Amygdala (tissue), 56 donors: ENCODE data around the gene MBD2.
"Not testable (repeated sequence)": the region's sequence is repeated elsewhere in the genome, so short reads cannot be mapped to it uniquely, and the experiment has no call there.

Source experiments
- DNase-seq, 56 donors: peaks; one replicate each; lab custom pipeline; 2025; lab: John Stamatoyannopoulos, UW

Gene MBD2, protein sequence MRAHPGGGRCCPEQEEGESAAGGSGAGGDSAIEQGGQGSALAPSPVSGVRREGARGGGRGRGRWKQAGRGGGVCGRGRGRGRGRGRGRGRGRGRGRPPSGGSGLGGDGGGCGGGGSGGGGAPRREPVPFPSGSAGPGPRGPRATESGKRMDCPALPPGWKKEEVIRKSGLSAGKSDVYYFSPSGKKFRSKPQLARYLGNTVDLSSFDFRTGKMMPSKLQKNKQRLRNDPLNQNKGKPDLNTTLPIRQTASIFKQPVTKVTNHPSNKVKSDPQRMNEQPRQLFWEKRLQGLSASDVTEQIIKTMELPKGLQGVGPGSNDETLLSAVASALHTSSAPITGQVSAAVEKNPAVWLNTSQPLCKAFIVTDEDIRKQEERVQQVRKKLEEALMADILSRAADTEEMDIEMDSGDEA

GRCh38 chr18:54224379-54225014 is at the start of gene MBD2:
TSS of gene MBD2 (minus strand) at chr18:54224669. CDS start at chr18:54224559, 110 bp downstream.
- peak; percentile 38 to 96 (median 88) for DNase-seq

GRCh38 chr18:54269893-54270844 is 45.7 kb upstream of the MBD2 start:
- peak in 22 of 56 donors; percentile 11 to 74 (median 49) for DNase-seq

DNA sequence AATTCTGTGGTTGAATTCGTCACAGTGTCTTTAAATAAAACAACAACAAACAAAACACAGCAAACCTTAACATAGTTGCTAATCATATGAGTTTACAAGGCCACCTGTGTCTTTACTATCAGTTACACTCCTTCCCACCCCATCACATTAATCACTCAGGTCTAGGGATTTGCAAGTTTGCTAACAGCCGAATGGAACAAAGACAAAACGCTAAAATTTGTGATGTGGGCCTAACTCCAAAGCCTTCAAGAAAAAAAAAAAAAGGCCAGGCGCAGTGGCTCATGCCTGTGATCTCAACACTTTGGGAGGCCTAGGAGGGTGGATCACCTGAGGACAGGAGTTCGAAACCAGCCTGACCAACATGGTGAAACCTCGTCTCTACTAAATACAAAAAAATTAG is 44.3 kb upstream of the MBD2 start:
- no peak for DNase-seq

- peak in 8 of 56 donors; percentile 2 to 29 (median 16) for DNase-seq
These were observed 43.2 kb upstream of the MBD2 start for GRCh38 chr18:54267701-54268100.

DNA sequence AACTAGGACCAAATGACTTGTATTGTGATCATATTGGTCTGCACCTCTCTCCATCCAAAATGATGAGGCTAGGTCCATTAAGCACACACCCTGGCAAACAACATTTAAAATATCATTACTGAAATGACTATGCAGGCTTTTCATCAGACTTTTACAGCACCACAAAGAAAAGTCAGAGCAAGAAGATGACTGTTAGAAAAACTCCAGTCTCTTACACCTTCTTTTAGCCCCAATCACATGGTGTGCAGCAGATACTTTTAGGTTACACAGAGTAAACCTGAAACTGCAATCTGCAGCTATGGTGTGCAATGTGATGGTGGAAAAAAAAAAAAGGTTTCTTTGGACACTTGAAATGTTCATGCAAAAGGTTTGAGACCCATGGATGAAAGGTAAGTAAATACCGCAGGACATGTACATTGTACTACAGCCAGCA is 39.5 kb upstream of the MBD2 start:
- DNase-seq, result no peak

- no peak for DNase-seq
These were observed 37.4 kb upstream of the MBD2 start for GRCh38 chr18:54261894-54262293.

DNA sequence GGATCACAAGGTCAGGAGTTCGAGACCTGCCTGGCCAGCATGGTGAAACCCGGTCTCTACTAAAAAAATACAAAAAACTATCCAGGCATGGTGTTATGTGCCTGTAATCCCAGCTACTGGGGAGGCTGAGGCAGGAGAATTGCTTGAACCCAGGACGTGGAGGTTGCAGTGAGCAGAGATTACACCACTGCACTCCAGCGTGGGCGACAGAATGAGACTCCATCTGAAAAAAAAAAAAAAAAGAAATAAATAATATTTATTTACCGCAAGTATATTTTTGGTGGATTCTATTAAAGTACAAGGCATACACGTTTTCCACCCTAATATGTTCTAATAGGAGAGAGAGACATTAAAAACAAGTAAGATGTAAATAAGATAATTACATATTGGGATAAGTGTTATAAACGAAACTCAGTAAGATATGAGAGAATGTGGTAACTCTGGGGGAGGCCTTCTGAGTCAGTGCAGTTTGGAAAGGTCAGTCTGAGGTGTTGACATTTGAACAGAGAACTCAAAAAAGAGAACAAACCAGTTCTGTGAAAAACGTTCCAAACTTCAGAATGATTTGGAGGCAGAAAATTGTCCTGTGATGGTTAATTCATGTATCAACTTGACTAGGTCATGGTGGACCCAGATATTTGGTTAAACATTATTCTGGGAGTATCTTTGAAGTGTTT is 36.1 kb upstream of the MBD2 start:
- DNase-seq, result no peak

DNA sequence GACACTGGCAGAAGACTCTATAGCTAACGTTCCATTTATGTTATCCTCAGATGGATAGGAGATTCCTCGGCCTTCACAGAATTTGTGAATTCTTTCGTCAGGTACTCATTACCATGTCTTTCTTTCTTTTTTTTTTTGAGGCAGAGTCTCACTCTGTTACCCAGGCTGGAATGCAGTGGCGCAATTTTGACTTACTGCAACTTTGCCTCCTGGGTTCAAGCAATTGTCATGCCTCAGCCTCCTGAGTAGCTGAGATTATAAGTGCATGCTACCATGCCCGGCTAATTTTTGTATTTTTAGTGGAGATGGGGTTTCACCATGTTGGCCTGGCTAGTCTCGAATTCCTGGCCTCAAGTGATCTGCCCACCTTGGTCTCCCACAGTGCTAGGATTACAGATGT is 33.3 kb upstream of the MBD2 start:
- DNase-seq, result not testable (repeated sequence)

DNA sequence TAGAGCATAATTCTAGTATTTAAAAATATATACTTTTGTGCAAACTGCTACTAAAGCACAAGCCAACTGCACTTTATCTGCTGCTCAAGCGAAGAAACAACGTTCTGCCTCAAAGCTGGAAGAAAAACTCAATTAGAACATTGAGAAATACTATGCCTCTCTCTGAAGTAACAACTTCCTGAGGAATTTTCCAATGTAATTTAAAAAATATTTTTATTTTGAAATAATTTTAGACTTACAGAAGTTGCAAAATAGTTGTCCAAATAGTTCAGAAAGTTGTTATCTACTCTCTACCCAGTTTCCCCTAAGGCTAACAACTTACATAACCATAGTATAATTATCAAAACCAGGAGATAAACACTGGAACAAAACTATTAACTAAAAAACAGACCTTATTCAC is 32.5 kb upstream of the MBD2 start:
- no peak for DNase-seq

DNA sequence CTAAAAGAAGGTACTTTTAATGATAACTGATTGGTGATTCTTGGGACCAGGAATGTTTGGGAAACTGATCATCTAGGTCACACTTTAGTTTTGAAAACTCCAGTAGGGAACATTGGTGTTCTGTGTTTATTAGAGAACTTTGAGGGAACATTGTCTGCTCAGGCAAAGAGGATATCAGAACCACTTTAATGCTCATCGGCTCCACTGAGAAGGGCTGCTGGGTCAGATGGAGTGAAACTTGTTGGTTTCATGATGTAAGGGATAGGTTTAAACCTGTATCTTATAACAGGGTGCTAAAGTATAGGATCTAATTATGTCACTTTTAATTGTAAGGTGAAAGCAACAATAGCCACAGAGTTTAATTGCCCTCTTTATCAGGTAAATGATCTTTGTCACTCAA is 30.7 kb upstream of the MBD2 start:
- no peak for DNase-seq

- DNase-seq, result no peak
These were observed 29.8 kb upstream of the MBD2 start for GRCh38 chr18:54254265-54254758.

DNA sequence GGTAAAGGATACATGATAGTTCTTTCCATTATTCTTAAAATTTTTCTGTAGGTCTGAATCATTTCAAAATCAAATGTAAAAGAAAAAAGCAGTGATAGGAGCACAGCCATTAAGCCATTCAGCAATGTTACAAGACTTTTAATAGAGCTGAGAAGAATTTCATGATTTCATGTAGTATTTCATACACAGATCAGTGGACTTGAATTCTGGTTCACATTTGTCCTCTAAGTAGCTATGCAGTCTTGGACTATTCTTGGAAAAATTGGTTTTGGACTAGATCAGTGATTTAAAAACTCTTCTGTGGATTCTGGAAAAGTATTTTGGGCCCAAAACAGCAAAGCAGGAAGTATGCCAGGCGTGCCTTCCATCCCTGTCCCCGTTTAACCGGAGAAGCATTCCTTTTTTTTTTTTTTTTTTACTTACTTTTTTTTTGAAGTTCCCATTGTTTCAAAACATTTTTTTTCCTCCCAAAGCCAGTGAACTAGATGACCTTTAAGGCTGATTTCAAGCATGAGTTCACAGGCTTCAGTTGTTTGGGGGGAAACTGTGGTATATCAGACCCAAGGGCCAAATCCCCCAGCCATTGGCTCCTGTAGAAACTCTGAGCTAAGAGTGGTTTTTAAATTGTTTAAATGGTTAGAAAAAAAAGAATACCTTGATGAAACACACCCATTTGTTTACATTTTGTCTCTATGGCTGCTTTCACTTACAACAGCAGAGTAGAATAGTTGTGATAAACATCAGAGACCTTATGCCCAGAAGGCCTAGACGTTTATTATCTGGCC is 27.3 kb upstream of the MBD2 start:
- no peak for DNase-seq

DNA sequence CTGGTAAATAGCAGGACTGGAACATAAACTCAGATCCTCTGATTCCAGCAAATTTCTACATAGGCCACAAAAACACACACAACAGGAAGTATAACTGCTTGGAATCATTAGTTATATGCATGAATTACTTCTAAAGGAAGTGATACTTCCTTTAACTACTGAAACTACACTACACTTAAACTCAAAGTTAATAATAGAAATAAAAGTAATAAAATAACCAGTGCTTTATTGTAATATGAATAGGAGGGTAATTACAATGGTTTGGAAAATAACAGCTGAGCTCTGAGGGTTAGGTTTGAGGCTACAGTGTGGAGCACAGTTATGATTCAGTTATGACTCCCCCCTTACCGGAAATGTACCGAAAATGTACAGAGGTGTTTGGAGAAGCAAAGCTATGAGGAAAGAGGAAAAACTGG is 26.4 kb upstream of the MBD2 start:
- DNase-seq, result no peak

DNA sequence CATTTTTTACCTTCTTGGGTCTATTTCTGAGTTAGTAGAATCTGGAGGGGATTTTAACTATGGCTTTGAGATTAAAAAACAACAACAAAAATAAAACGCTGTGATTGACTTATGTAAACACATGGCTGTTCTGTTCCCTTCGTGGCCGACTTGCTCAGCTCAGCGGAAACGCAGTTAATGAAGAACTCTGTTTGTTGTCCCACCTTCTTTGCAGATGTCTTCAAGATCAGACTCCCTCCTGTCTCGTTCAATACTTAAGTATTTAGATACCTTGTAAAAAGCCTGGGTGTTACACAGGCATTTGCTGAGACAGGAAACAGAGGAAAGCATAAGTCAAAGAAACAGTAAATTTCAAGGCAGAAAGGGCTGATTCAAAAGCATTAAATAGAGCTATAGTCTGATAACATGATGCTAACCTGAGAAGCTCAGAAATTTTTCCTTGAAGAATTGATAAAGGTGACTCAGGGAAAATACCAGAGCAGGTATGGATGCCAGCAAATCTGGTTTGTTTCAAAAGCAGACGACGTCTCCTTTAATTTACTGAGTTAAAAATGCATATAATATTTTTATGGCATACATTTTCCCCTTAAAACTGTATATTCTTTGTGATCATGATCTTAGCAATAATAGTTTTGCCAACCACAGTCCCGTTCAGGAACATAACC is 23.2 kb upstream of the MBD2 start:
- no peak for DNase-seq

GRCh38 chr18:54242327-54242726 is 17.9 kb upstream of the MBD2 start:
- DNase-seq, result no peak

GRCh38 chr18:54241483-54241882 is 17.0 kb upstream of the MBD2 start:
- DNase-seq, result no peak

GRCh38 chr18:54240629-54241107 is 16.2 kb upstream of the MBD2 start:
- DNase-seq, result peak in 2 of 56 donors; percentile 7 to 10

DNA sequence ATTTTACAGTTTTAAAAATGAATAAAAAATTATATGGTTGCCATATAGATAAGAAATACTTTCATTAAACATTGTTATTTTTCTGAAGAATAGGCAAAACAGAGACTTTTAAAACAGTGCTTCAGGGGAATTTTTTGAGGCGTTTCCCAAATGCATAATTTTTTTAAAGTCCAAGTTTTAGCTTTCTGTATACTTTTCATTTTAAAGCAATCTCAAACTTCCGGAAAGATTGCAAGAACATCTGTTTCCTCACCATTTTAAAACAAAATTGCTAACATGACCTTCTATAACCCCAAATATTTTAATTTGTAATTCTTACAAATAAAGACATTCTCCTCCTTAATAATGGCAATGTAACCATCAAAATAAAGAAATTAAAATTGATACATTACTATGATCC is 15.1 kb upstream of the MBD2 start:
- no peak for DNase-seq

GRCh38 chr18:54239091-54239490 is 14.6 kb upstream of the MBD2 start:
- no peak for DNase-seq
